Peyer's patch (tissue), 4 donors: Measurements from ENCODE around the gene SYK. TPM values are rescaled to one million over a fixed set of nuclear protein-coding genes. Genes with fewer than 3 reads are reported as not detected.

Experiments used
- DNase-seq, 3 donors: peaks; one replicate each; pipeline ENCODE4 v3.0.0-alpha.2; 2017 to 2019
- H3K27ac ChIP-seq, 4 donors: fragments of 200-600 bp; sonication (generic); one replicate each; pipeline ENCODE4 v1.5.1; 2016 to 2019
- H3K27me3 ChIP-seq, 2 donors: fragments of 200-600 bp; sonication (generic); one replicate each; pipeline ENCODE4 v1.5.1; 2019
- H3K36me3 ChIP-seq, 3 donors: fragments of 200-600 bp; sonication (generic); one replicate each; pipeline ENCODE4 v1.5.1; 2016 to 2019
- H3K4me1 ChIP-seq, 4 donors: fragments of 200-600 bp; sonication (generic); one replicate each; pipeline ENCODE4 v1.5.1; 2016 to 2019
- H3K4me3 ChIP-seq, 4 donors: fragments of 200-600 bp; sonication (generic); 1 replicate in 3 of 4; 2 replicates in 1 of 4; pipeline ENCODE4 v1.5.1; 2016 to 2019; ENCODE audit warnings: mild to moderate bottlenecking in 1 of 4
- H3K9me3 ChIP-seq, 4 donors: fragments of 200-600 bp; sonication (generic); one replicate each; pipeline ENCODE4 v1.5.1; 2016 to 2019; ENCODE audit warnings: mild to moderate bottlenecking in 1 of 4
- CTCF ChIP-seq, 6 experiments: fragments of 450-650 bp in 4 of 6; fragments of 200-600 bp in 2 of 6; sonication (generic) in 1 of 6; IDR thresholded peaks; one replicate each; pipeline ENCODE4 v1.5.1; 2017 to 2019; ENCODE audit warnings: antibody characterized with exemption in 6 of 6, mild to moderate bottlenecking in 3 of 6, moderate library complexity in 1 of 6
- POLR2A ChIP-seq, 2 donors: fragments of 450-650 bp; IDR thresholded peaks; one replicate each; pipeline ENCODE4 v1.5.1; 2017; ENCODE audit warnings: antibody characterized with exemption in 2 of 2, mild to moderate bottlenecking in 2 of 2, moderate library complexity in 2 of 2
- total RNA-seq, 4 donors: library from RNA; depleted of rRNA; stranded (reverse); fragments of >200 nt; gene quantifications; one replicate each; pipeline ENCODE4 v1.1.0, GENCODE V29; 2016

The SYK gene
- total RNA-seq, 4 donors from 2014 or later, result 48.7 to 81.7 (median 60.0) TPM

- Histone ChIP-seq H3K36me3 (peaks cover 0 to 3% (median 0%) of the 10 kb centered on the region in 3 donors), H3K4me3 (no peak overlapping the region), H3K27ac (peak overlapping the region in 1 of 4 donors; percentile 38), H3K27me3 (no peaks in the 10 kb centered on the region), H3K9me3 (no peaks in the 10 kb centered on the region), H3K4me1 (peaks cover 0 to 7% (median 3%) of the 10 kb centered on the region in 4 donors)
- peak in 1 of 3 donors; percentile 13 for DNase-seq
- no peak for TF ChIP-seq POLR2A (IDR thresholded peaks at IDR 0.05)
- TF ChIP-seq CTCF (IDR thresholded peaks at IDR 0.05), result no peak
These were observed 39.1 kb downstream of the SYK start for GRCh38 chr9:90840696-90841095.

- H3K4me3 ChIP-seq, result no peak overlapping the region
- no peaks in the 10 kb centered on the region for H3K27me3 ChIP-seq
- H3K4me1 ChIP-seq, result peaks cover 0 to 7% (median 0%) of the 10 kb centered on the region in 4 donors
- no peak for DNase-seq
- H3K27ac ChIP-seq, result no peak overlapping the region
- no peaks in the 10 kb centered on the region for H3K9me3 ChIP-seq
- no peak for TF ChIP-seq CTCF (IDR thresholded peaks at IDR 0.05)
- no peak for TF ChIP-seq POLR2A (IDR thresholded peaks at IDR 0.05)
- peaks cover 0 to 8% (median 0%) of the 10 kb centered on the region in 3 donors for H3K36me3 ChIP-seq
These were observed 39.6 kb downstream of the SYK start for GRCh38 chr9:90841213-90841612.

GRCh38 chr9:90841615-90842014 lies 40.0 kb downstream of the SYK start:
- H3K27me3 ChIP-seq, result no peaks in the 10 kb centered on the region
- no peak overlapping the region for H3K4me3 ChIP-seq
- no peaks in the 10 kb centered on the region for H3K9me3 ChIP-seq
- H3K36me3 ChIP-seq, result peaks cover 0 to 12% (median 0%) of the 10 kb centered on the region in 3 donors
- no peak for TF ChIP-seq CTCF (IDR thresholded peaks at IDR 0.05)
- TF ChIP-seq POLR2A (IDR thresholded peaks at IDR 0.05), result no peak
- no peak for DNase-seq
- peaks cover 0 to 7% (median 0%) of the 10 kb centered on the region in 4 donors for H3K4me1 ChIP-seq
- no peak overlapping the region for H3K27ac ChIP-seq

GRCh38 chr9:90842176-90842777 lies 40.7 kb downstream of the SYK start:
- no peak for TF ChIP-seq POLR2A (IDR thresholded peaks at IDR 0.05)
- TF ChIP-seq CTCF (IDR thresholded peaks at IDR 0.05), result no peak
- Histone ChIP-seq H3K36me3 (peaks cover 0 to 18% (median 0%) of the 10 kb centered on the region in 3 donors), H3K4me1 (peaks cover 0 to 7% (median 0%) of the 10 kb centered on the region in 4 donors), H3K4me3 (no peak overlapping the region), H3K27ac (no peak overlapping the region), H3K9me3 (no peaks in the 10 kb centered on the region), H3K27me3 (no peaks in the 10 kb centered on the region)
- DNase-seq, result peak in 1 of 3 donors; percentile 13

GRCh38 chr9:90842996-90843395 lies 41.4 kb downstream of the SYK start:
- H3K9me3 ChIP-seq, result no peaks in the 10 kb centered on the region
- H3K4me1 ChIP-seq, result peaks cover 0 to 7% (median 0%) of the 10 kb centered on the region in 4 donors
- peak in 1 of 3 donors; percentile 48 for DNase-seq
- peak overlapping the region in 1 of 4 donors; percentile 53 for H3K27ac ChIP-seq
- no peaks in the 10 kb centered on the region for H3K27me3 ChIP-seq
- TF ChIP-seq CTCF (IDR thresholded peaks at IDR 0.05) (no peak), POLR2A (IDR thresholded peaks at IDR 0.05) (no peak)
- H3K4me3 ChIP-seq, result no peak overlapping the region
- peaks cover 0 to 25% (median 0%) of the 10 kb centered on the region in 3 donors for H3K36me3 ChIP-seq
